GM23248 (cell line): ENCODE measurements around the gene TEDC2. TPM values are rescaled to one million over a fixed set of nuclear protein-coding genes. Genes with fewer than 3 reads are reported as not detected.

Experiments
- DNase-seq: peaks from one replicate; pipeline ENCODE4 v3.0.0-alpha.2; 2015
- H2AFZ ChIP-seq: fragments of 200-600 bp; sonication (generic); 2 replicates; pipeline ENCODE4 v1.6.1; 2016; ENCODE audit warnings: antibody characterized with exemption
- H3F3A ChIP-seq: fragments of 200-600 bp; sonication (generic); 2 replicates; pipeline ENCODE4 v1.6.1; 2016; ENCODE audit warnings: mild to moderate bottlenecking, antibody characterized with exemption, mixed run types; ENCODE audit not compliant: insufficient read depth
- H3K27ac ChIP-seq: fragments of 200-600 bp; sonication (generic); 2 replicates; pipeline ENCODE4 v1.5.1; 2016; ENCODE audit warnings: mild to moderate bottlenecking
- H3K27me3 ChIP-seq: fragments of 200-600 bp; sonication (generic); replicated peaks from 2 replicates; pipeline ENCODE4 v1.6.1; 2016; ENCODE audit warnings: mild to moderate bottlenecking; ENCODE audit not compliant: insufficient read depth
- H3K36me3 ChIP-seq: fragments of 200-600 bp; sonication (generic); 2 replicates; pipeline ENCODE4 v1.6.1; 2016; ENCODE audit warnings: low read depth, mild to moderate bottlenecking
- H3K4me1 ChIP-seq: fragments of 200-600 bp; sonication (generic); 2 replicates; pipeline ENCODE4 v1.6.1; 2016; ENCODE audit warnings: mild to moderate bottlenecking; ENCODE audit not compliant: insufficient read depth
- H3K4me2 ChIP-seq: fragments of 200-600 bp; sonication (generic); one replicate; pipeline ENCODE4 v1.6.1; 2016; ENCODE audit warnings: mild to moderate bottlenecking; ENCODE audit not compliant: unreplicated experiment
- H3K4me3 ChIP-seq: fragments of 200-600 bp; sonication (generic); 2 replicates; pipeline ENCODE4 v1.5.1; 2016; ENCODE audit warnings: mild to moderate bottlenecking
- H3K79me2 ChIP-seq: fragments of 200-600 bp; sonication (generic); 2 replicates; pipeline ENCODE4 v1.6.1; 2016; ENCODE audit warnings: mild to moderate bottlenecking; ENCODE audit not compliant: insufficient read depth
- H3K9ac ChIP-seq: fragments of 200-600 bp; sonication (generic); 2 replicates; pipeline ENCODE4 v1.6.1; 2016; ENCODE audit warnings: mild to moderate bottlenecking
- H3K9me2 ChIP-seq: fragments of 200-600 bp; sonication (generic); 2 replicates; pipeline ENCODE4 v1.6.1; 2016; ENCODE audit warnings: mixed run types, mild to moderate bottlenecking, moderate library complexity; ENCODE audit not compliant: insufficient read depth
- H3K9me3 ChIP-seq: fragments of 200-600 bp; sonication (generic); one replicate; pipeline ENCODE4 v1.6.1; 2017; ENCODE audit warnings: low read depth
- H4K20me1 ChIP-seq: fragments of 200-600 bp; sonication (generic); 2 replicates; pipeline ENCODE4 v1.6.0; 2016; ENCODE audit not compliant: insufficient read depth
- EZH2 ChIP-seq: fragments of 200-600 bp; sonication (generic); IDR thresholded peaks from 2 replicates; pipeline ENCODE4 v1.6.1; 2018; ENCODE audit warnings: antibody characterized with exemption, mild to moderate bottlenecking; ENCODE audit not compliant: insufficient read depth, poor library complexity, severe bottlenecking
- EZH2phosphoT487 ChIP-seq: fragments of 200-600 bp; sonication (generic); IDR thresholded peaks from 2 replicates; pipeline ENCODE4 v1.6.1; 2018; ENCODE audit warnings: antibody characterized with exemption, moderate library complexity, mild to moderate bottlenecking, low read depth; ENCODE audit not compliant: insufficient read depth
- WGBS, 2 experiments: methylation state at CpG; one replicate each; pipeline ENCODE4 v1.1.6; 2015 to 2017; ENCODE audit warnings: low lambda C conversion rate in 2 of 2, low coverage in 1 of 2; ENCODE audit errors: missing lambda C conversion rate in 2 of 2; 5-methylcytosine and 5-hydroxymethylcytosine counted together
- in situ Hi-C: fragments of 300-500 bp; cut with MboI; formaldehyde crosslinking; loops from 2 replicates; pipeline ENCODE4 v1.15.0; 2020
- polyA plus RNA-seq: library from polyadenylated mRNA; unstranded; fragments of >200 nt; fragmentation: Nextera tagmentation; extraction: Ambion mirVana; gene quantifications from 2 replicates; pipeline ENCODE4 v1.2.1, GENCODE V29; 2016
- total RNA-seq: library from RNA; depleted of rRNA; stranded (reverse); fragments of >200 nt; shearing (Covaris generic); gene quantifications from 2 replicates; pipeline ENCODE4 v1.2.3, GENCODE V29; 2014

Gene TEDC2
- total and polyA plus RNA-seq, 2 experiments from 2014 or later = 4.8 to 6.8 TPM

- no peaks in the 10 kb centered on the region for H3F3A ChIP-seq
- H3K9me3 ChIP-seq = no peaks in the 10 kb centered on the region
- in situ Hi-C loops = no loop called here
- H3K9ac ChIP-seq = no peak overlapping the region
- no peak overlapping the region for H3K4me3 ChIP-seq
- H3K36me3 ChIP-seq = no peaks in the 10 kb centered on the region
- H2AFZ ChIP-seq = no peak overlapping the region
- H3K4me2 ChIP-seq = no peak overlapping the region
- TF ChIP-seq EZH2 (no peak), EZH2phosphoT487 (no peak)
- no peaks in the 10 kb centered on the region for H4K20me1 ChIP-seq
- H3K27ac ChIP-seq = no peak overlapping the region
- no peaks in the 10 kb centered on the region for H3K9me2 ChIP-seq
- 94 to 97% methylated on average over 10 to 11 of the region's 11 CpGs for WGBS, 2 experiments
- H3K4me1 ChIP-seq = peaks cover 5% of the 10 kb centered on the region; the same call in 1 of the 2 replicates
- no peak for DNase-seq
- no peaks in the 10 kb centered on the region for H3K79me2 ChIP-seq
- H3K27me3 ChIP-seq = no peaks in the 10 kb centered on the region
Measured at GRCh38 chr16:2507665-2508064, 47.8 kb downstream of the TEDC2 start.

GRCh38 chr16:2508722-2509400, 49.0 kb downstream of the TEDC2 start:
- Histone ChIP-seq H3K4me1 (no peaks in the 10 kb centered on the region), H4K20me1 (no peaks in the 10 kb centered on the region), H3K36me3 (no peaks in the 10 kb centered on the region), H3K79me2 (no peaks in the 10 kb centered on the region), H3K27ac (no peak overlapping the region), H3K9me3 (no peaks in the 10 kb centered on the region), H3K4me3 (no peak overlapping the region), H2AFZ (no peak overlapping the region), H3K9me2 (no peaks in the 10 kb centered on the region), H3K4me2 (no peak overlapping the region), H3K27me3 (no peaks in the 10 kb centered on the region), H3F3A (peaks cover 4% of the 10 kb centered on the region; the same call in 1 of the 2 replicates), H3K9ac (no peak overlapping the region)
- in situ Hi-C loops = no loop called here
- DNase-seq = no peak
- 85 to 87% methylated on average over 17 to 18 of the region's 18 CpGs for whole genome bisulfite sequencing, 2 experiments
- TF ChIP-seq EZH2phosphoT487 (no peak), EZH2 (no peak)

DNA sequence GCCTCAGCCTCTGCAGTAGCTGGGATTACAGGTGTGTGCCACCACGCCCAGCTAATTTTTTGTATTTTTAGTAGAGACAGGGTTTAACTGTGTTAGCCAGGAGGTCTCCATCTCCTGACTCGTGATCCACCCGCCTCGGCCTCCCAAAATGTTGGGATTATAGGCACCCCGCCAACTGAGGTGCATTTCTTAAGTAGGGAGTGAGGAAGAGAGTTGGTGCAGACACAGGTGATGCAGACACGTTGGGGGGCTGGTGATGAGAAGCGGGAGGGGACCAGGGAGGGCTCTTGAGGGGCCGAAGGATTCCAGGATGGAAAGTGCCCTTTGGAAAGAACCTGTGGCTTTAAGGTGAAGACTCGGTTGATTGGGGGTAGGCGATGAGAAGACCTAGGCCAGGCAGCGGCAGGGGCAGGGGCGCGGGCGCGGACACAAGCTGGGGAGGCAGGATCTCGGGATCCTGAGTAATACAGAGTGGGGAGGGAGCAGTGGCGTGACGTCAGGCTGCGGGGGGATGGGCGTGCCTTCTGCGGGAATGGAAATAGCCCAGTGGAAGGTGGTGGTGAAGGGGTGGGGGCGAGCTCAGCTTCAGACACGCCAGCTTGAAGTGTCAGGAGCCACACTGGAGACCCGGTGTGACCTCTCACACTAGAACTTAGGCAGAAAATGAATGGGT, 51.4 kb downstream of the TEDC2 start:
- Histone ChIP-seq H3K9ac (peak overlapping the region; percentile 78), H3K36me3 (no peaks in the 10 kb centered on the region), H3F3A (peaks cover 12% of the 10 kb centered on the region; the same call in 1 of the 2 replicates), H3K27ac (no peak overlapping the region), H4K20me1 (peaks cover 3% of the 10 kb centered on the region; the same call in 1 of the 2 replicates), H3K9me3 (no peaks in the 10 kb centered on the region), H3K4me3 (peak overlapping the region; percentile 56), H3K4me2 (peak overlapping the region; percentile 58), H3K4me1 (peaks cover 9% of the 10 kb centered on the region), H3K79me2 (peaks cover 20% of the 10 kb centered on the region), H3K27me3 (no peaks in the 10 kb centered on the region), H2AFZ (peak overlapping the region; percentile 73), H3K9me2 (no peaks in the 10 kb centered on the region)
- TF ChIP-seq EZH2phosphoT487 (no peak), EZH2 (no peak)
- WGBS, 2 experiments = 36 to 46% methylated on average over 19 to 24 of the region's 24 CpGs
- in situ Hi-C loops = no loop called here
- DNase-seq = peak; percentile 70

GRCh38 chr16:2511996-2512734, 52.3 kb downstream of the TEDC2 start:
- H3K4me3 ChIP-seq = no peak overlapping the region
- no peak overlapping the region for H3K4me2 ChIP-seq
- H3K36me3 ChIP-seq = no peaks in the 10 kb centered on the region
- H3F3A ChIP-seq = peaks cover 12% of the 10 kb centered on the region; the same call in 1 of the 2 replicates
- peaks cover 17% of the 10 kb centered on the region for H3K4me1 ChIP-seq
- H3K9me3 ChIP-seq = no peaks in the 10 kb centered on the region
- no peak for DNase-seq
- in situ Hi-C loops = no loop called here
- H3K27me3 ChIP-seq = no peaks in the 10 kb centered on the region
- TF ChIP-seq EZH2 (no peak), EZH2phosphoT487 (no peak)
- H2AFZ ChIP-seq = no peak overlapping the region
- H3K79me2 ChIP-seq = peaks cover 29% of the 10 kb centered on the region
- no peak overlapping the region for H3K27ac ChIP-seq
- 87 to 88% methylated on average over 17 of the region's 17 CpGs for WGBS, 2 experiments
- peaks cover 6% of the 10 kb centered on the region; the same call in 1 of the 2 replicates for H4K20me1 ChIP-seq
- no peak overlapping the region for H3K9ac ChIP-seq
- H3K9me2 ChIP-seq = no peaks in the 10 kb centered on the region
